Suprapubic skin (tissue), 4 donors: Measurements from ENCODE around the gene AFMID. TPM values are rescaled to one million over a fixed set of nuclear protein-coding genes. Genes with fewer than 3 reads are reported as not detected.

Experiments used
- DNase-seq, 2 donors: peaks; one replicate each; pipeline ENCODE4 v3.0.0-alpha.2; 2019; ENCODE audit warnings: low spot score in 2 of 2
- H3K27ac ChIP-seq: fragments of 200-600 bp; sonication (generic); one replicate; pipeline ENCODE4 v1.5.1; 2019
- H3K27me3 ChIP-seq: fragments of 200-600 bp; sonication (generic); one replicate; pipeline ENCODE4 v1.5.1; 2019
- H3K36me3 ChIP-seq: fragments of 200-600 bp; sonication (generic); one replicate; pipeline ENCODE4 v1.5.1; 2019
- H3K4me1 ChIP-seq: fragments of 200-600 bp; sonication (generic); one replicate; pipeline ENCODE4 v1.5.1; 2019
- H3K4me3 ChIP-seq: fragments of 200-600 bp; sonication (generic); one replicate; pipeline ENCODE4 v1.5.1; 2019; ENCODE audit warnings: mild to moderate bottlenecking
- H3K9me3 ChIP-seq: fragments of 200-600 bp; sonication (generic); one replicate; pipeline ENCODE4 v1.5.1; 2019
- CTCF ChIP-seq, 2 donors: fragments of 200-600 bp in 1 of 2; fragments of 450-650 bp in 1 of 2; sonication (generic) in 1 of 2; IDR thresholded peaks; one replicate each; pipeline ENCODE4 v1.5.1; 2016 to 2019; ENCODE audit warnings: antibody characterized with exemption in 2 of 2, mild to moderate bottlenecking in 1 of 2, moderate library complexity in 1 of 2
- EP300 ChIP-seq: sonication (generic); formaldehyde crosslinking; IDR thresholded peaks from one replicate; pipeline ENCODE4 v1.6.1; 2017; ENCODE audit warnings: antibody characterized with exemption
- POLR2A ChIP-seq, 2 donors: fragments of 450-650 bp; IDR thresholded peaks; one replicate each; pipeline ENCODE4 v1.6.1; 2017; ENCODE audit warnings: antibody characterized with exemption in 2 of 2, mild to moderate bottlenecking in 2 of 2, moderate library complexity in 2 of 2
- POLR2AphosphoS5 ChIP-seq, 3 donors: sonication (generic); formaldehyde crosslinking; IDR thresholded peaks; one replicate each; pipeline ENCODE4 v1.6.1; 2017; ENCODE audit warnings: antibody characterized with exemption in 3 of 3
- WGBS: methylation state at CpG from one replicate; pipeline ENCODE4 v1.1.5; 2018; 5-methylcytosine and 5-hydroxymethylcytosine counted together
- total RNA-seq, 4 donors: library from RNA; depleted of rRNA; stranded (reverse); fragments of >200 nt; gene quantifications; one replicate each; pipeline ENCODE4 v1.1.0, GENCODE V29; 2016

AFMID gene
- total RNA-seq, 4 donors from 2014 or later, result 43.9 to 78.3 (median 66.1) TPM

GRCh38 chr17:78180508-78180907 lies 6.7 kb upstream of the AFMID start:
- Histone ChIP-seq H3K4me1 (peaks cover 16% of the 10 kb centered on the region), H3K36me3 (no peaks in the 10 kb centered on the region), H3K9me3 (no peaks in the 10 kb centered on the region), H3K4me3 (no peak overlapping the region), H3K27ac (no peak overlapping the region), H3K27me3 (no peaks in the 10 kb centered on the region)
- 88% methylated on average over 2 of the region's 2 CpGs for WGBS
- TF ChIP-seq CTCF (IDR thresholded peaks at IDR 0.05) (no peak), POLR2A (IDR thresholded peaks at IDR 0.05) (no peak), POLR2AphosphoS5 (IDR thresholded peaks at IDR 0.05) (no peak), EP300 (no peak)
- no peak for DNase-seq

GRCh38 chr17:78182504-78182903 lies 4.7 kb upstream of the AFMID start:
- DNase-seq, result no peak
- no peaks in the 10 kb centered on the region for H3K27me3 ChIP-seq
- H3K27ac ChIP-seq, result no peak overlapping the region
- H3K36me3 ChIP-seq, result no peaks in the 10 kb centered on the region
- no peak overlapping the region for H3K4me3 ChIP-seq
- H3K9me3 ChIP-seq, result no peaks in the 10 kb centered on the region
- peaks cover 10% of the 10 kb centered on the region for H3K4me1 ChIP-seq
- 92% methylated on average over 13 of the region's 13 CpGs for WGBS
- no peak for TF ChIP-seq POLR2A (IDR thresholded peaks at IDR 0.05)
- no peak for TF ChIP-seq POLR2AphosphoS5 (IDR thresholded peaks at IDR 0.05)
- TF ChIP-seq CTCF (IDR thresholded peaks at IDR 0.05), result no peak
- TF ChIP-seq EP300, result no peak

GRCh38 chr17:78183916-78184315 lies 3.2 kb upstream of the AFMID start:
- 89% methylated on average over 12 of the region's 12 CpGs for WGBS
- TF ChIP-seq EP300 (no peak), POLR2A (IDR thresholded peaks at IDR 0.05) (no peak), CTCF (IDR thresholded peaks at IDR 0.05) (no peak), POLR2AphosphoS5 (IDR thresholded peaks at IDR 0.05) (no peak)
- Histone ChIP-seq H3K27ac (no peak overlapping the region), H3K27me3 (no peaks in the 10 kb centered on the region), H3K4me1 (peaks cover 21% of the 10 kb centered on the region), H3K4me3 (no peak overlapping the region), H3K36me3 (no peaks in the 10 kb centered on the region), H3K9me3 (no peaks in the 10 kb centered on the region)
- no peak for DNase-seq

- Histone ChIP-seq H3K27ac (peak overlapping the region; percentile 26), H3K4me3 (no peak overlapping the region), H3K4me1 (peaks cover 21% of the 10 kb centered on the region), H3K9me3 (no peaks in the 10 kb centered on the region), H3K36me3 (no peaks in the 10 kb centered on the region), H3K27me3 (no peaks in the 10 kb centered on the region)
- TF ChIP-seq EP300, result no peak
- no peak for TF ChIP-seq POLR2AphosphoS5 (IDR thresholded peaks at IDR 0.05)
- TF ChIP-seq POLR2A (IDR thresholded peaks at IDR 0.05), result no peak
- TF ChIP-seq CTCF (IDR thresholded peaks at IDR 0.05), result no peak
- 89% methylated on average over 10 of the region's 10 CpGs for WGBS
- DNase-seq, result no peak
These were observed 2.8 kb upstream of the AFMID start for GRCh38 chr17:78184351-78184750.

GRCh38 chr17:78184868-78185267 lies 2.3 kb upstream of the AFMID start:
- TF ChIP-seq EP300 (no peak), POLR2A (IDR thresholded peaks at IDR 0.05) (no peak), CTCF (IDR thresholded peaks at IDR 0.05) (no peak), POLR2AphosphoS5 (IDR thresholded peaks at IDR 0.05) (no peak)
- 83% methylated on average over 9 of the region's 9 CpGs for WGBS
- DNase-seq, result no peak
- H3K9me3 ChIP-seq, result no peaks in the 10 kb centered on the region
- no peaks in the 10 kb centered on the region for H3K27me3 ChIP-seq
- H3K4me3 ChIP-seq, result no peak overlapping the region
- no peaks in the 10 kb centered on the region for H3K36me3 ChIP-seq
- peaks cover 21% of the 10 kb centered on the region for H3K4me1 ChIP-seq
- H3K27ac ChIP-seq, result peak overlapping the region; percentile 26
